ENCODE results near the gene ITSN1.
"Not testable (repeated sequence)": the region's sequence is repeated elsewhere in the genome, so short reads cannot be mapped to it uniquely, and the experiment has no call there.

The ITSN1 gene

DNA sequence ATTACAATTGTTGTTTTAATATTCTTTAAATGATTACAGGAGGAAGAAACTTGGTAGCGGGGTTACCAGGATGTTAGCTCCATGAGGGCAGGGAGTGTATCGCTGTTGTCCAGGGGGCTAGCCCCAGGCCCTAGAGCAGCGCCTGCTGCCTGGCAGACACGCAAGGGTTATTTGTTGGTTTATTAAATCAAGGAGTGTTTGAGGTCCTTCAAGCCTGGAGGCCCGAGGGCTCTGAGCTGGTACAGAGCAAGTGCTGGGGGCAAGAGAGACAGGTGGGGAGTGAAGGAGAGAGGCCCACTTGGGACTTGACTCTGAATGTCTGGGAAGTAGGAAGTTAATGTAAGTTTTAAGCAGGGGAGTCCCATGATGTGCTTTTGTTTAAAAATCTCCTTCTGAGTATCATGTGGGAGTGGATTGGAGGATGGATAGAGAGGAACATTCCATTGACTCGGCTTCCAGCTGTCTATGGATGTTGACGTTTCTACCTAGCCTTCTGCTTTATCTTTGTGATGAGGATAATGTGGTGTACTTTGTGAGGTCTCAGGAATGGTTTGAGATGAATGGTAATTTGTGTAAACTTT lies 8.7 kb downstream of the ITSN1 start:
- no peak for DNase-seq (ENCODE audit: low read depth in 3 of 3, low spot score in 1 of 3)

DNA sequence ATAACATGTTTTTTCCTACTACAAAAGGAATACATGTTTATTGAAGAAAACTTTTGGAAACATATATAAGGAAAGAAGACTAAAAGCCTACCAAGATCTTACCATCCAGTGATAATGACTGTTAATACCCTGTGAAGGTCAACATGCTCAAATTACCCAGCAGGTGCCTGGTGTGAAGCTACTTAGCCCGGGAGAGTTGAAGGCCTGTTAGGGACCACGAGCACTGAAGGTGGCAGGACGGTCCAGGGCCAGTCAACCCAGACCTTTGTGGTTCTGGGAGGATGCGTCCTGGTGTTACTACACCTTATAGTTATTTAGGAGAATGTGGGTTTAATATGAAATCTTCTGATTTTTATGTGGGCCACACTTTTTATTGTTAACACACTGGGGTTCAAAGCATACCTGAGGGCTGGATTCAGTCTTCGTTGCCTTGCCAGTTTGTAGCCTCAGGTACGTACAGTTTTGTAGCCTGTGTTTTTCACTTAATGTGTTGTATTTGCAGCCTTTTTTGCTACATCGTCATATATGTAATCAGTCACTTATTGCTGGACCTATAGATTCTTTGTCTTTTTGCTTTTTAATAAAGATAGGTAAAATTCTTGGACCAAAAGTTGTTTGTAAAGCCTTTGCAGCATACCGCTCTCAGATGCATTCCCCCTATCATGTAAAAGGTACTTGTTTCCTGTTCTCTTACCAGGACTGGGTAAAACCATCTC lies 9.8 kb downstream of the ITSN1 start:
- no peak for DNase-seq (ENCODE audit: low read depth in 3 of 3, low spot score in 1 of 3)

DNA sequence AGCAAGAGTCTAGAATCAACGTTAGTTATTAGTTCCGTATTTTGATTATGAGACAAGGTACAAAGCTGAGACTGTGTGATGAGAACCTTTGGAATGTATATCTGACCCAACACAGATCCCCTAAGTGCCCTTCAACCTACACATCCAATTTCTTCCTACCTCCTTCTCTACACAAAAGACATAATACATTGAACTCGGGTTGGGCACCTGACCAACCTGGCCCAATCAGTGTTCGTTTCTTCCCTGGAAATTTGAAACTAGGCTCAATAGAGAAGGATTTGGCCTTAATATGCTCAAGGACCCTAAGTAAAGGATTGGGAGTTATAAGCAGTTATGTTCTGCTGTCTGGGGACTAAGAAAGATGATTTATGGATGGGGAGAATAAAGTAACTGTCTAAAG lies 12.1 kb downstream of the ITSN1 start:
- DNase-seq (ENCODE audit: low read depth in 3 of 3, low spot score in 1 of 3) = no peak

DNA sequence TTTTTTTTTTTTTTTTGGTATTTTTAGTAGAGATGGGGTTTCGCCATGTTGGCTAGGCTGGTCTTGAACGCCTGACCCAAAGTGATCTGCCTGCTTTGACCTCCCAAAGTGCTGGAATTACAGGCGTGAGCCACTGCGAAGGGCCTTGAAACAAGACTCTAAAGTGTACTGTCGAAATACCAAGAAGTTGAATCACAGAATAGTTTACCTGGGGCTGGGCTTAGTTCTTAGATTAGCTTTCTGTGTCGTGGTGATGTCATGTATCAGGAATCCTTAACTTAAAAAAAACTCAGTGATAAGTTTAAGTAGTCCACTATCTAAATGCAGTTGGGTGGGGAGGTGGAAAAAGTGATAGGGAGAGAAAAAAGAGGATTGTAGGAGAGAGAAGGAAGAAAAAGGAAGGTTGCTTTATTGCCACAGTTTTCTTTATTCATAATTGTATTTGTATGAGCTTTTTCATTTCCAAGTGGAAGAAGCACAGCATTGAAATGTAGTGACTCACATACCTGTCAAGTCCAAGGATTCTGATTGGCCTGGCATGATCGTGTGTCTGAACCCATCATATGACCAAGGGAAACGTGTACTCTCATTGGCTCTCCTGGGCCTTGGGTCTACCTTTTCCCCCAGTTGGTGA lies 13.4 kb downstream of the ITSN1 start:
- no peak for DNase-seq (ENCODE audit: low read depth in 3 of 3, low spot score in 1 of 3)

DNA sequence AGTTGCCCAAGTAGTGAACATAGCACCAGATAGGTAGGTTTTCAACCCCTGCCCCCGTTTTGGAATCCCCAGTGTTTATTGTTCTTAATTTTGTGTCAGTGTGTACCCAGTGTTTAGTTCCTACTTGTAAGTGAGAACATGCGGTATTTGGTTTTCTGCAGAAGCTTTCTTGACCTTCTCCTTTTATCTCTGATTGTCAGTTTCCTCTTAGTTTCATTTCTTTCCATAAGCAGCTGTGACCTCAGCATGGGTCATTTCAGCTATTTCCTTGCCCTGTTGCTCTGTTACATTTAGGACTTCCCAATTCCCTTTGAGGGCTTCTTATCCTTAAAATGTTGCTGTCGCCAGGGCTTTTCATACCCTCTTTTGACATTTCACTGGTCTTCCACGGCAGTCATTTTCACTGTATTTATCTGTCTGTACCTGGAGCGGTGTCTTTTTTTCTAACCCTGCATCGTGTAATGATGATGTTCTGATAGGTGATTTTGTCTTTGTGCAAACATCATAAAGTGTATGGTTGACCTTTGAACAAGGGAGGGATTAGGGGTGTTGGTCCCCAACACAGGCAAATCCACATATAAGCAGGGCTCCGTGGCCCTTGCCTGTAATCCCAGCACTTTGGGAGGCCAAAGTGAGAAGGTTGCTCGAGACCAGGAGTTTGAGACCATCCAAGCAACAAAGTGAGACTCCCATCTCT lies 15.0 kb downstream of the ITSN1 start:
- DNase-seq (ENCODE audit: low read depth in 3 of 3, low spot score in 1 of 3) = no peak

DNA sequence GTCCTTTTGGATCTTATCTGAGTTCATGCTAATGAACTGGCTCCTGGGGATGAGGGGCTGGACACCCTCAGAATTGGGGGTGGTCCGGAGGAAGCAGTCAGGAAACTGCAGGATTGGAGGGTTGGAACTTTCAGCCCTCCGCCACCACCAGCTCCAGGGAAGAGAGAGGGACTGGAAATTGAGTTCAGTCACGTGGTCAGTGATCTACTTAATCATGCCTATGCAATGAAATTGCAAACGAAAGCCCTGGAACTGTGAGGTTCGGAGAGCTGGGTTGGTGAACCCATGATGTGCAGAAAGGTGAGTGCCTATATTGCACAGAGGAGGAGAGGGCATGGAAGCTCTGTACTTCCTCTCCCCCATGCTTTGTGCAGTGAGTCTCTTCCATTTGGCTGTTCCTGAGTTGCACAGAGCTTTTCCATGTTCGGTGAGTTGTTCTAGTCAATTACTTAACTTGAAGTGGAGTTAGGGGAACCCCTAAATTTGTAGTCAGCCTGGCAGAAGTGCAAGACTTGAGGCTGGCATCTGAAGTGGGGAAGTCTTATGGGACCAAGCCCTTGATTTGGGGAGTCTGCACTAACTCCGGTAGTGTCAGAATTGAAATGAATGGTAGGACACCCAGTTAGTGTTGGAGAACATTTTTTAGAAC lies 16.7 kb downstream of the ITSN1 start:
- no peak for DNase-seq (ENCODE audit: low read depth in 3 of 3, low spot score in 1 of 3)

DNA sequence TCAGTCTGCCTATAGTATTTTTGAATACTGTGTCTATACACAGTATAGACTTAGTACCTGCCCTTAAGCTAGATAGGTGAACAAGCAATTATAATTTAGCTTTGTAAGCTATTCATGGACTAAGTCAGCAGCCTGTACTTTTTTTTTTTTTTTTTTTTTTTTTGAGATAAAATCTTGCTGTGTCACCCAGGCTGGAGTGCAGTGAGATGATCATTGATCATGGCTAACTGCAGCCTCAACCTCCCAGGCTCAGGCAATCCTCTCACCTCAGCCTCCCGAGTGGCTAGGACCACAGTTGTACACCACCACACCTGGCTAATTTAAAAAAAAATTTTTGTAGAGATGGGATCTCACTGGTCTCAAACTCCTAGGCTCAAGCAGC lies 17.3 kb downstream of the ITSN1 start:
- DNase-seq (ENCODE audit: low read depth in 3 of 3, low spot score in 1 of 3) = no peak

DNA sequence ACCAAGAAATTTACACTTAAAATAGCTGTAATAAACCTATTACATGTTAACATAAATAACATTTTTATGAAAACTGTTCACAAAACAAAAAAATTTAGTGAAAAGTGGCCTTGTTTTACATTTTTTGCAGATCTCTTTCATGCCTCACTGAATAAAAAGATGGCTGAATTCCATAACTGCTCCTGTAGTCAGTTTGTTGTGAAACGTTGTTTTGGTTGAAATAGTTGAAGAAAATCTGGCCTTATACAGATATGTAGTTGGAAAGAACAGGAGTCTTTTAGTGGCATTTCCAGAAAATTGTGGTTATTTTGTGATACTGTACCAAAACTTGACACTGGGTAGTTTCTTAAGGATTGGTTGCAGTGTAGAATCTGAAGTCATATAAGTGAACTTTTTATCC lies 18.1 kb downstream of the ITSN1 start:
- DNase-seq (ENCODE audit: low read depth in 3 of 3, low spot score in 1 of 3) = no peak

DNA sequence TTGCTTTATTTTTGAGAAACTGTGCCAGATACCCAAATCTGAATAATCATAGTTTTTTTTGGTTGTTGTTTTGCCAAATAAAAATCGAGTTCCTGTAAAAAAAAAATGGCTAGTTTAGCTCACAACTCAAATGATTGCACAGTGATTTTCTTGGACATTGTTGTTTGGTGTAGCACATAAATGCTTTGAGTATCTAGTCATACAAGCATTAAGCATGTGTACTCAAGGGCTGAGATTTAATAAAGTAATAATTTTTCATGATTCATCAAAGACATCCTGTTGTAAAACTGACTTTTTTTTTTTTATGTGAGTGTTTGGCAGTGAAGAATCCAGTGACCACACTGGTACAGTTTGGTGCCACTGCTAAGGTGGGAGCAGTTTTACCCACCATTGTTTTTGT lies 18.8 kb downstream of the ITSN1 start:
- DNase-seq (ENCODE audit: low read depth in 3 of 3, low spot score in 1 of 3) = no peak

DNA sequence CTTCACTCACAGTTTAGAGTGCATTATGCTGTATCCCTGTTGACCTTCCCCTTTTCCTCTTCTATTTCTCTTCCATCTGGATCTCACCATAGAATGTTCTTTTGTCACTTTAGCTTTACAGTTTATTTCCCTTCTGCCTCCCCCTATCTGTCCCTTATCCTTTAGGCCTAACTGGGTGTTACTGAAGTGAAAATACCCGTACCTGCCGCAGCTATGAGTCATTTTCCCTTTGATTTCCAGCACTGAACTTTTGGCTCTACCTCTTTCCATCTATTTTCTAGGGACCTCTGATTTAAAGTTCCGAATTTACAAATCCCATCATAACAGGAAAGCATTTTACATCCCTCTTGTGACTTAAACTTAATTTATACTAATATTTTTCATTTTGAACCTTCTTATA lies 19.7 kb downstream of the ITSN1 start:
- DNase-seq (ENCODE audit: low read depth in 3 of 3, low spot score in 1 of 3) = no peak

DNA sequence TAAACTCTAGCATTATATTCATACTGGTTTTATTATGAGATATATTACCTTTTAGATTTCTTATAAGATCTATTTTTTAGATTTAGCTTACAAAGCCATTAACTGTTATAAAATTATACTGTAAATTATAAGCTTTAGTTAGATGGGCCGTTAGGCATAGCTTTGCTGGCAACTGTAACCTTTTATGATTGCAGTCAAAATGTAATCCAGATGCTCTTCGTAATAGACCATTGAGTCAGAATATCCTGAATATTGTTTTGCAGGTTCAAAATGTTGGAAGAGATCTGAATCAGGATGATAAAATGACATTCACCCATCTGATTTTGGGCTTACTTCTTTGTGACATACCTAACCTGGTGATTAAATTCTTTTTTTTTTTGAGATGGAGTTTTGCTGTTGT lies 20.9 kb downstream of the ITSN1 start:
- no peak for DNase-seq (ENCODE audit: low read depth in 3 of 3, low spot score in 1 of 3)

DNA sequence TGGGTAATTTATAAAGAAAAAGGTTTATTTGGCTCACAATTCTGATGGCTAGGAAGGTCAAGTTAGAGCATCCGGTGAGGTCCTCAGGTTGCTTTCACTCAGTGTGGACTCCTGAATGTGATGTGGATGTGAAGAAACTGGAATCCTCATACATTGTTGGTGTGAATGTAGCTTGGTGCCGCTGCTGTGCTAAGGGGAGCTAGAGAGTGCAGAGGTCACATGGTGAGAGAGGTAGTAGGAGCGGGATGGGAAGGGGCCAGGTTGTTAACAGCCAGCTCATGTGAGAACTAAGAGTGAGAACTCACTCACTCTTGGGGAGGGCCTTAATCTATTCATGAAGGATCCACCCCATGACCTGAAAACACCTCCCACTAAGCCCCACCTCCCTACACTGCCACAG lies 21.8 kb downstream of the ITSN1 start:
- no peak for DNase-seq (ENCODE audit: low read depth in 3 of 3, low spot score in 1 of 3)

DNA sequence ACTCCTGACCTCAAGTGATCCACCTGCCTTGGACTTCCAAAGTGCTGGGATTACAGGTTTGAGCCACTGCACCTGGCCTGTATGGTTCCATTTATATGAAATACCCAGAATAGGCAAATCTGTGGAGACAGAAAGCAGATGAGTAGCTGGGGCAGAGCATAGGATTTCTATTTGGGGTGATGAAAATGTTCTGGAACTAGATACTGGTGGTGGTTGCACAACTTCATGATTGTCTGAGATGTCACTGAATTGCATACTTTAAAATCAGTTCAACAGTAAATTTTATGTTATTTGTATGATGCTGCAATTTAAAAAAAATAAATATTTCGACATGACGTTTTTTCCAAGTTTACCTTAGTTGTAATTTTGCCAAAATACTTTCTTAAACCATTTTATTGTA lies 23.9 kb downstream of the ITSN1 start:
- DNase-seq (ENCODE audit: low read depth in 3 of 3, low spot score in 1 of 3) = no peak

DNA sequence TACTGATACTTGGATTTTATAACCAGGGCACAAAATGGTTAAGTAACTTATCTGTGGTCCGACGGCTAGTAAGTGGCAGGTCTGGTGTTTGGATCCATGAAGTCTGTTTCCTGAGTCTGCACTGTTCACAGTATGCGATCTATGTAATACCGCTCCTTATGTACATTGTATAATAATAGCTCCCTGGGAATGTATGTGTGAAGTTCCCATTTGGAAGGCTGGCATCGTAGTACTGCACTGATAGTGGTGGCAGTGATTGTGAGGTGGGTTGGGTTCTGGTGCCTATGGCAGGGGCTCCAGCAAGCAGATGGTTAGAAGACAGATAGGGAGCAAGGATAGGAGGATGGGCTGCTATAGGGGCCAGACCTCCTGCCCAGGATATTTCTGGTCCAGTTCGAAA lies 25.3 kb downstream of the ITSN1 start:
- DNase-seq (ENCODE audit: low read depth in 3 of 3, low spot score in 1 of 3) = no peak

DNA sequence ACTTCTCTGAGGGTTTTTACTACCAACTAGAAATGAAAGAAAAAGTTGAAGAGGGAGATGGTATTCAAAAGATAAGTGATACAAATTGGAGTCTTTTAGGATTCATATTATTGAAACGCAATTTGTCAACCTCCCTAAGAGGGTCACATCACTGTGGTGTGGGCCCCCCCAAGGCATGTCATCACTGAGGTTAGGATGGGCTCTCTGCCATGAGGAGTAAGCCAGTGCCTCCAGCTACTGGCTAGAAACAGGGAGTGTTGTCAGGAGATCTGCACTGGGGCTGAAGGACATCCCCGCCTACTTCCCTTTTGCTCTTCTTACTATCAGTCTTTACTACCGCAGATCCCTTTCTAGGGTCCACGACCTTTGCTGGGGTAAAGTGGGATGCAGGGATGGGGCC lies 25.9 kb downstream of the ITSN1 start:
- no peak for DNase-seq (ENCODE audit: low read depth in 3 of 3, low spot score in 1 of 3)

DNA sequence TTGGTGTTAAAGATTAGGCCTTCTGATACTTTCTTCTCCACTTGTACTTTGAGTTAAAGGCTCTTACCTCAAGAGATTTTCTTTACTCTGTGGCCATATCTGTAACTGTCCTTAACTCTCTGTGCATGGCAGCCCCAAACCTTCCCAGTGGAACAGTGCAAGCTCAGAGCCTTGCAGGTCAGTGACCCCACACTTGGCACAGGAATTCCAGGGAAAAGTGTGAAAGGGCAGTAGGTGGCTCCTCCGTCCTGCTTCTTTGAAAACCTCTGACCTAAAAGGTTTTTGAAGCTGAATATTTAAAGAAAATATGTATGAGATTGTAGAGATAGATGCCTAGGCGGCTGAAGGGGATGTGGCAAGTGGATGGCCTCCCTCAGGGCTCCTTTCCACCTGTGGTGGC lies 26.3 kb downstream of the ITSN1 start:
- no peak for DNase-seq (ENCODE audit: low read depth in 3 of 3, low spot score in 1 of 3)

DNA sequence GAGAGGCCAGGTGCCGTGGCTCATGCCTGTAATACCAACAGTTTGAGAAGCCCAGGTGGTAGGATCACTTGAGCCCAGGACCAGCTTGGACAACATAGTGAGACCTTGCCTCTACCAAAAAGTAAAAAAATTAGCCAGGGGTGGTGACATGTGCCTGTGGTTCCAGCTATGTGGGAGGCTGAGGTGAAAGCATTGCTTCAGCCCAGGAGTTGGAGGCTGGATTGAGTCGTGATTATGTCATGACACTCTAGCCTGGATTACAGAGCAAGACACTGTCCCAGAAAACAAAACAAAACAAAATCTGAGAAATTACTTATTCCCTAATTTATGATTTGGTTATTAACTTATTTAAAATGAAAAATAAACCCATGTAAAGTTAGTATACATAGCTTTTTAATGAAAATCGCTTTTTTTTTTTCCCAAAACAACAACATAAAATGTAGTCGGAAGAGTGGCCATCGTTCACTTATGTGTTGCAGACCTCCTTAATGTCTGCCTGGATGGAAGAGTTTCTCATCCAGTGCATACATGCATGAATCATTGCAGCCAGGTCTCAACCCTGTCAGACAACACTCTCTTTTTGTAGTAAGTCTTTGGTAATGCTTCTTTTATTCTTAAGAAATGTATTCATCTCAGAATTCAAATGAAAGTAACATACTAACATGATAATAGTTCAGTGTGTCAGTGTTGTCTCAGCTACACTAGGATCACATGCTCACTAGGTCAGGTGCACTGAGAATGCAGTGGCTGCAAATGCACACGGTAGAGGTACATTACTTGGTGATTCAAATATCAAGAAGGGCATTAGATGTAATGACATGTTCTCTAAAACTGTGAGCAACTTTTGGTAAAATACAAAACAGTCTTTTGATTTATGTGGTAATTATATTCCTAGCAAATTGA lies 28.0 kb downstream of the ITSN1 start:
- no peak for DNase-seq (ENCODE audit: low read depth in 3 of 3, low spot score in 1 of 3)

DNA sequence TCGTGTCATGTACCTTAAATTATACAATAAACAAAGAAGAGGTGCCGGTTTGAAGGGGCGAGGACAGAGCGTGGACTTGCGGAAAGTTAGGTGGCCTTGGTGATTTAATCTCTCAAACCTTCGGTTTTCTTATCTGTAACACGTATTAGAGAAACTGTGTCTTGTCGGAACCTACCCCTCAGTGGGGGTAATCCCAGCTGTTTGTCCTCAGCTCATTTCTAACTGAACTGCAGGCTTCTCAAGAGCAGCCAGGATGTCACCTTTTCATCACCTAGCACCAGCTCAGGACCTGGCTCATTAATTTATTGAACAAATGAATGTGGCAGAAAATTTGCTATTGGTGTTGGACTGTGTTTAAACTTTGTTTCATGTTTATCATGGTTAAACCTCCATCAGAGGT lies 31.2 kb downstream of the ITSN1 start:
- DNase-seq (ENCODE audit: low read depth in 3 of 3, low spot score in 1 of 3) = no peak

DNA sequence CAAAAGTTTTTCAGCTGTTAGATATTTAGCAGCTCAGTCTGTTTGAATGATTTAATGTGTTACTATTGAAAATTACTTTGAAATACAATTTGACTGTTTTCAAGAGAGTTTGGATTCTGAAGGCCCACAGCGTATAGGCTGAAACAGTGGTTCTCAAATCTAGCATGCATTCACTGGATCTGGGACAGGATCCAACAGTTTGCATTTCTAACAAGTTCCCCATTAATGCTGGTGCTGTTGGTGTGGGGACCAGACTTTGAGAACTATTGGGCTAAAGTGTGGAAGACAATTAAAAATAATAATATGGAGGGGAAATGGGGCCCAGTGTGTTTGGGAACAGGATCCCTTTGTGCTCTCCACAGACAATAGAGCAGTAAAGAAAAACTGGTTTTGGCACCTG lies 31.9 kb downstream of the ITSN1 start:
- DNase-seq (ENCODE audit: low read depth in 3 of 3, low spot score in 1 of 3) = no peak

DNA sequence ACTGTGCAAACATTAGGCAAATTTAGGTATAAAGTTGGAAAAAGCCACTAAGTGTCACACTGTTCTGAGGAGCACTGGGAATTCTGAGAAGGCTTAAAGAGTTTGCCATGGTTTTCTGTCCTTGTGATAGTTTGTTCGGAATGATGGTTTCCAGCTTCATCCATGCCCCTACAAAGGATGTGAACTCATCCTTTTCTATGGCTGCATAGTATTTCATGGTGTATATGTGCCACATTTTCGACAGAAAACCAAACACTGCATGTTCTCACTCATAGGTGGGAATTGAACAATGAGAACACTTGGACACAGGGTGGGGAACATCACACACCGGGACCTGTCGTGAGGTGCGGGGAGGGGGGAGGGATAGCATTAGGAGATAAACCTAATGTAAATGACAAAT lies 34.4 kb downstream of the ITSN1 start:
- DNase-seq (ENCODE audit: low read depth in 3 of 3, low spot score in 1 of 3) = not testable (repeated sequence)

DNA sequence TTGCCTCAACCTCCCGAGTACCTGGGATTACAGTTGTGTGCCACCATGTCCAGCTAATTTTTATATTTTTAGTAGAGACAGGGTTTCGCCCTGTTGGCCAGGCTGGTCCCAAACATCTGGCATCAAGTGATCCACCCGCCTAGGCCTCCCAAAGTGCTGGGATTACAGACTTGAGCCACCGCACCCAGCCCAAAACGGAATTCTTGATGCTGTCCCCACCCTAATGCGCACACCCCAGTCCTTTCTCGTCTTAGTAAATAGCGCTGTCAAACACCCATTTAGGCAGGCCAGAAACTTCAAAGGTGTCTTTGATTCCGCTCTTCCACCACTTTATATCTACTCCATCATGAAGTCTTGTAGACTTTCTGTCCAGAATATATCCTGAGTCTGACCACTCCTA lies 35.1 kb downstream of the ITSN1 start:
- DNase-seq (ENCODE audit: low read depth in 3 of 3, low spot score in 1 of 3) = no peak
